ENCODE results near the gene ALG10B. TPM values are rescaled to one million over a fixed set of nuclear protein-coding genes. Genes with fewer than 3 reads are reported as not detected.

The ALG10B gene, protein sequence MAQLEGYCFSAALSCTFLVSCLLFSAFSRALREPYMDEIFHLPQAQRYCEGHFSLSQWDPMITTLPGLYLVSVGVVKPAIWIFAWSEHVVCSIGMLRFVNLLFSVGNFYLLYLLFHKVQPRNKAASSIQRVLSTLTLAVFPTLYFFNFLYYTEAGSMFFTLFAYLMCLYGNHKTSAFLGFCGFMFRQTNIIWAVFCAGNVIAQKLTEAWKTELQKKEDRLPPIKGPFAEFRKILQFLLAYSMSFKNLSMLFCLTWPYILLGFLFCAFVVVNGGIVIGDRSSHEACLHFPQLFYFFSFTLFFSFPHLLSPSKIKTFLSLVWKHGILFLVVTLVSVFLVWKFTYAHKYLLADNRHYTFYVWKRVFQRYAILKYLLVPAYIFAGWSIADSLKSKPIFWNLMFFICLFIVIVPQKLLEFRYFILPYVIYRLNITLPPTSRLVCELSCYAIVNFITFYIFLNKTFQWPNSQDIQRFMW
- total RNA-seq, result 2.9 and 4.7 TPM in 2 replicates

DNA sequence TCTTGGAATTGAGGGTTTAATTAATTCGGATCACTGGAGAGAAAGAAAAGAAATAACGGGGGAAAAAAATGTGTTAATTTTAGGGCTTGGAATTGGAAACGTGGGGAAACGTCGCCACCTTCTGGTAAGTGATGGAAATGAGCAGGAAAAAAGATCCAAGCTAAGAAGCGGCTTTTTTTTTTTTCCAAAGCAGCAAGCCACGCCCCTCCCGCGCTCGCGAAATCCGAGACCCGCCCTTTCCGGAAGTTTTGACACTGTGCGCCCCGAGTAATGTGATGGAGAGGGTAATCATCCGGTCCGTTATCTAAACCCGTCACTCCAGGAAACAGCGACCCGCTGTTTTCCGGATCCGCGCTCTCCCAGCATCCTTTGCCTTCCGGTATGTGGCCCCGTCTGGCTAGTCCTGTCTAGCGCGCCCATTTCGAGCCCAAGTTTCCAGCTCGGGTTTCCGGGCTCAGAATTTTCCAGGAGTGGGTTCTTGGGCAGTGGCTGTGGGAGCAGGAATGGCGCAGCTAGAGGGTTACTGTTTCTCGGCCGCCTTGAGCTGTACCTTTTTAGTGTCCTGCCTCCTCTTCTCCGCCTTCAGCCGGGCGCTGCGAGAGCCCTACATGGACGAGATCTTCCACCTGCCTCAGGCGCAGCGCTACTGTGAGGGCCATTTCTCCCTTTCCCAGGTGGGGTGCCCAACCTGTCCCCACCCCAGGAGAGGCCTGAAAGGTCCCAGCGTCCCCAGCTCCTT is at the start of gene ALG10B:
TSS of gene ALG10B (plus strand) at position 384 of the 739 bp plus-strand sequence. CDS start at position 504, 120 bp downstream.

Small RNA genes lying within 50 kb of the gene (small RNA-seq; reads per million reads assigned to genes)
- not detected for gene RF00019

Data from placental epithelial cell (primary cell).